Mesodermal cell (in vitro differentiated cells): ENCODE results near the gene SULT1A3.
"Not testable (repeated sequence)": the region's sequence is repeated elsewhere in the genome, so short reads cannot be mapped to it uniquely, and the experiment has no call there.

ENCODE experiments used
- H3K27ac ChIP-seq: 2 replicates; pipeline ENCODE4 v1.7.0; 2013; ENCODE audit warnings: mild to moderate bottlenecking, low read depth, low read length, moderate library complexity; ENCODE audit not compliant: severe bottlenecking
- H3K36me3 ChIP-seq: 2 replicates; pipeline ENCODE4 v1.7.1; 2013; ENCODE audit warnings: mild to moderate bottlenecking, low read length, moderate library complexity; ENCODE audit not compliant: control insufficient read depth, insufficient read depth
- H3K4me1 ChIP-seq: one replicate; pipeline ENCODE4 v1.7.1; 2013; ENCODE audit warnings: mild to moderate bottlenecking, low read length; ENCODE audit not compliant: insufficient read depth, control insufficient read depth, poor library complexity, severe bottlenecking
- H3K4me3 ChIP-seq: 2 replicates; pipeline ENCODE4 v1.7.0; 2013; ENCODE audit warnings: low read length, control low read depth, mild to moderate bottlenecking; ENCODE audit not compliant: insufficient read depth, poor library complexity, severe bottlenecking; ENCODE audit errors: extremely low read depth
- H3K9me3 ChIP-seq: 2 replicates; pipeline ENCODE4 v1.7.1; 2013; ENCODE audit warnings: mild to moderate bottlenecking, low read length, moderate library complexity; ENCODE audit not compliant: control insufficient read depth
- WGBS, 2 experiments: methylation state at CpG; one replicate each; pipeline ENCODE4 v1.1.5; 2013; ENCODE audit warnings: missing lambda C conversion rate in 2 of 2; ENCODE audit not compliant: insufficient coverage in 2 of 2; 5-methylcytosine and 5-hydroxymethylcytosine counted together

The SULT1A3 gene

DNA sequence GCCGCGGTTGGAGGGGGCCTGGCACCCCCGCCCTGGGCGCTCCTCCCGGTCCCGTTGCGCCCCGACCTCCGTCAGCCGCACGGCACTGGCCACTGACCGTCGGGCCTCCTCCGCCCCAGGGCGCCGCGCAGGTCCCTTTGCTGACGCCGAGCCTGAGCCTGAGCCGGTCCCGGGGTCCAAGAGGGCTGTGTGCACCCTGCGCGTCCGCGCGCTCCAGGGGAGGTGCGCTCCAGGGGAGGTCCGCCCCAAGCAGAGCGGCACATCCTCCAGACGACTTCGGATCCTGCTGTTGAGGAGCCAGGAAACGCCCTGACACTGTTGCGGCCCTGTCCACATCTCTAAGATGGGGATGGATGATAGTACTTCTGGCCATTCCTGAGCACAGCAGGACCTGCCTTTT is 7.2 kb downstream of the SULT1A3 start:
- no CpG with 5 or more reads among the region's 33 CpGs for WGBS, 2 experiments
- H3K36me3 ChIP-seq, H3K4me1 ChIP-seq: not testable (repeated sequence)

DNA sequence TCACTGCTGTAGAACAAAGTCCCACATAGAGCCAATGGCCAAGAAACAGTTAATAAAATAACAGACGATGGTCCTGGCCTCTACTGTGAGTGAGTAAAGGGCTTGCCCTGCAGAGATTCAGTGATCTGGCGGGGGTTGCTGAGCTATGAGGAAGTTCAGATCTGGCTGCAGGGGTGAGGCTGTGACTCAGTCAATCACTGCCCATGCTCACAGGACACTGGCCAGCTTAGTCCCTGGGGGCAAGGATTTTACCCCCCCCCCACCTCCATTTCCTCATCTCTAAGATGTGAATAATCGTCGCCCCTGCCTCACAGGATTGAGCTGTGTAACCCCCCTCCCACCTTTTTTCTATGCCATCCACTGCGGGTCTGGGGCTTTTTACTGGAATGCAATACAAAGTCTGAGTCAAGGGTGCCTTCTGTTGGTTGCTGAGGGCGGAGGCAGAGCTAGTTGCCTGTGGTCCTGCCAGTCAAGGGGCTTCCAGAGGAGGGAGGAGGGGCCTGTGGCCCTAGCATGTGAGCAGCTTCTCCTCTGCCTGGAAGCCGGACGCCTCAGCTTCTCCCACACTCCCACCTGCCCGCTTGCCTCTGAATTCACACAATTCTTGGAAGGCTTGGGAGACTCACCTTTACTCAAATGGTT is 8.1 kb downstream of the SULT1A3 start:
- H3K27ac ChIP-seq, H3K4me1 ChIP-seq, H3K4me3 ChIP-seq, H3K9me3 ChIP-seq, H3K36me3 ChIP-seq: not testable (repeated sequence)
- WGBS, 2 experiments = no CpG with 5 or more reads among the region's 9 CpGs

More for the DNA sequence above, 7.2 kb downstream of the SULT1A3 start:
- H3K9me3 ChIP-seq, H3K27ac ChIP-seq: not testable (repeated sequence)
- H3K4me3 ChIP-seq = peak overlapping the region; percentile 31

- H3K4me1 ChIP-seq, H3K9me3 ChIP-seq, H3K27ac ChIP-seq, H3K36me3 ChIP-seq, H3K4me3 ChIP-seq: not testable (repeated sequence)
- no CpG with 5 or more reads among the region's 6 CpGs for WGBS, 2 experiments
Measured at GRCh38 chr16:30209032-30209431, 10.0 kb downstream of the SULT1A3 start.

- not testable (repeated sequence) for H3K9me3 ChIP-seq, H3K36me3 ChIP-seq, H3K4me3 ChIP-seq, H3K4me1 ChIP-seq, H3K27ac ChIP-seq
- WGBS, 2 experiments = no CpG with 5 or more reads among the region's 4 CpGs
Measured at GRCh38 chr16:30211414-30211813, 12.4 kb downstream of the SULT1A3 start.

- not testable (repeated sequence) for H3K4me1 ChIP-seq, H3K27ac ChIP-seq, H3K9me3 ChIP-seq, H3K4me3 ChIP-seq, H3K36me3 ChIP-seq
- WGBS, 2 experiments = no CpG with 5 or more reads among the region's 5 CpGs
Measured at GRCh38 chr16:30217082-30217481, 18.0 kb downstream of the SULT1A3 start.

DNA sequence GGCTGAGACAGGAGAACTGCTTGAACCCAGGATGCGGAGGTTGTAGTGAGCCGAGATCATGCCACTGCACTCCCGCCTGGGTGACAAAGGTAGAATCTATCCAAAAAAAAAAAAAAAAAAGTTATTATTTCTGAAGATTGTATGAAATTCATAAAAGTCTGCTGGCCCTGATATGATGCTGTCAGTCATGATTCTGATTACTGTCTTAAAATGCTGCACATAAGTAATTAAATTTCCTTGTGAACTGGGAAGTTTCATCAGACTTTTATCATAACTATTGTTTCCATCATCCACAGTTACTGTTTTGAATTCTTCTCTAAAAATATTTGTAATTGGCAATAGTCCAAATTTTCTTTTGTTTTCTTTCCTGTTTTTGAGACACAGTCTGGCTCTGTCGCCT is 49.3 kb downstream of the SULT1A3 start, which contains the start of gene NPIPB13:
NPIPB13 (minus strand) TSS at position 101 of the 400 bp plus-strand sequence. CDS start 2,906 bp downstream, outside the sequence.
- not testable (repeated sequence) for H3K4me3 ChIP-seq, H3K4me1 ChIP-seq, H3K9me3 ChIP-seq, H3K36me3 ChIP-seq, H3K27ac ChIP-seq
- no CpG with 5 or more reads among the region's 4 CpGs for WGBS, 2 experiments
